NAMALWA (cell line): ENCODE data around the gene MRPS18B.

Source experiments
- DNase-seq: peaks from one replicate; pipeline ENCODE4 v3.0.0-alpha.2; 2015; ENCODE audit warnings: low spot score

MRPS18B gene

DNA sequence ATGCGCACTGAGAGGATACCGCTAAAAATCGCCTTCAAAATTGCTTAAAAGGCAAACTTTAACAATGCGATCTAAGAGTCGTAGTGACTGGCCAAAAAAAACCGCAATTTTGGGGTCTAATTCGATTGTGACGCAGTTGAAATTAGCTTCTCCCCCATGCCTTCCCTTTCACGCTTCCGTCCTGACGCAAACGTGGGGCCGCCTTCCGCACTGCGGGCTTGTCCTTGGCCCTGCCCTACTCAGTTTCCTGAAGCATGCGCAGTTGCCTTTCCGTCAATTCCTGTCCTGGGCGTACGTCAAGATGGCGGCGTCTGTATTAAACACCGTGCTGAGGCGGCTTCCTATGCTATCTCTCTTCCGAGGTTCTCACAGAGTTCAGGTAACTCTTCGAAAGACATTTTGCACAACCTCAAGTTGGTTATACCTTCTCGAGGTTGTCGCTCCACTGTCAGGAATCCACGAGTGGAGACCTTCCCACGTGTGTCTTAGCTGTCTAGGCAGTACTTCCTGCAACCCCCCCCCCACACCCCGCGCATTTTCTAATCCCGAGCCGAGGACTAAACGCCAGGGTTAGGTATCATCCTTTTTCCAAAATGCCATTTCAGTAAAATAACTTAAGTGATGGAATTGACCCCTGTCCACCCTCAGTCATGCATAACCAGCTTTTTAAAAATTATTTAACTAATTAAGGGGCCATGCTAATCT, at the start of gene MRPS18B:
Gene MRPS18B (plus strand): TSS at position 276 of the 705 bp plus-strand sequence. CDS start 26 bp downstream, at position 302.
- DNase-seq, result peak; percentile 98

DNA sequence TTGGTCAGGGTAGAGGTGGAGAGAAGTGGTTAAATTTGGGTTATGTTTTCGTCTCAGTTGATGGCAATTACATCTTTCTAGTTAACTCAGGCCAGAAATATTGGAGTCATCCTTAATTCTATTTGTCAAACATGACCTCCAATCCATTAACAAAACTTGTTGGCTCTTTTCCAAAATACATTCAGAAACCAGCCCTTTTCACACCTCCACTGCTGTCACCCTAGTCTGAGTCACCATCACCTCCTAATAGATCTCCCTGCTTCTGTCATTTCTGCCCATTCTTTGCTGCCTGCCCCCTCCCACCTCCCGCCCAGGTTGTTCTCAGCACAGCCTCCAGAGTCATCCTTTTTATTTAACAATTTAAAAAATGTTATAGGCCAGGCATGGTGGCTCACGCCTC, 49.4 kb upstream of the MRPS18B start:
- no peak for DNase-seq

DNA sequence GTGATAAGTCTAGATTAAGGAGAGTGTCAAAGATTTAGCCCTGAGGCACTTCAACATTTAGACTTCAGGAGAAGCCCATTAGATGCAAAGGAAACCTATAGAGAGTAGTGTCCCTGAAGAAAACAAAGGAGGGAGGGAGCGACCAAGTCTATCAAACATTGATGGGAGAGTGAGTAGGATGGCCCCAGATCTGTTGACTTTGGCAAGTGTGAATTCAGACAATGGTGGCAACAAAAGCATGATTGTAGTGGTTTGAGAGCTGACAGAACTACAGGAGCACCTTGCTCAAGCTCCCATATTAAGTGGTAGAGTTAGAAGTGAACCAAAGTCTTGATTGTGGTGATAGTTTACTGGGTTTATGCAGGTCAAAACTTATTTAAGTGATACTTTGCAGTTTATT, 47.4 kb upstream of the MRPS18B start:
- DNase-seq, result peak; percentile 34

DNA sequence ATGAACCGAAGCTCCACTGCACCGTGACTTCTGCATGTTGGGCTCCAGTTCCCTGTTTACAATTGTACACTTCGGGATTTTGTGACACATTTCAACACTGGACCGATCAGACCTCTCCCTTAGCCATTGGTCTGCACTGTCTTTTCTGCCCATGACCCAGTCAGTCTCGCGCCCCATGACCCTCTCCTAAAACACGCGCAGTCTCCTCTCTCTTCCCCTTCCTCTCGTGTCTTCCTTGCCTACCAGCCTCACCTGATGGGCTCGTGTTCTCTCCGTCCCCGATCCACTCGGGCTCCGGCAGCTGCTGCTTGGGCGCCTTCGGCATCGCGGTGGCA, 46.9 kb upstream of the MRPS18B start:
- no peak for DNase-seq

DNA sequence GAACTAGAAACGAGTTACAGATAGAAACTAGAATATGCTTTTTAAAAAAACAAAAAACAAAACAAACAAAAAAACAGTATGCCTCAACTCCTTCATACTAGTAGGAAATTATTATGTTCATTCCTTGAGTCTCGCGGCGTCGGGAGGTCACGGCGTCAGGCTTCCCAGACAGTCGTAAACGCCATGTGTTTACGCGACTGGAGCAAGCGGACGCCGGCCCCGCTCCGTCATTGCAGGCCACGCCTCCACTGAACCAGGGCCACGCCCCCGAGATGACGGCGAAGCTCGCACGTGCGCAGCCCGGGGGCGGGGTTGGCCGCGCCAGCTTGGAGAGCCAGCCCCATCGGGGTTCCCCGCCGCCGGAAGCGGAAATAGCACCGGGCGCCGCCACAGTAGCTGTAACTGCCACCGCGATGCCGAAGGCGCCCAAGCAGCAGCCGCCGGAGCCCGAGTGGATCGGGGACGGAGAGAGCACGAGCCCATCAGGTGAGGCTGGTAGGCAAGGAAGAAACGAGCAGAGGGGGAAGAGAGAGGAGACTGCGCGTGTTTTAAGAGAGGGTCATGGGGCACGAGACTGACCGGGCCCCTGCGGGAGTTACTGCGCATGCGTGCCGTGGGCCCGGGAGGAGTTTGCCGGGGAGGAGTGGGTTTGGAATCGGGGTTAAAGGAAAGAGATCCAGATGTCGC, 46.4 kb upstream of the MRPS18B start, which contains the start of gene ABCF1:
Gene ABCF1 (plus strand): TSS at position 368 of the 687 bp plus-strand sequence. CDS start 46 bp downstream, at position 414.
- peak; percentile 97 for DNase-seq

DNA sequence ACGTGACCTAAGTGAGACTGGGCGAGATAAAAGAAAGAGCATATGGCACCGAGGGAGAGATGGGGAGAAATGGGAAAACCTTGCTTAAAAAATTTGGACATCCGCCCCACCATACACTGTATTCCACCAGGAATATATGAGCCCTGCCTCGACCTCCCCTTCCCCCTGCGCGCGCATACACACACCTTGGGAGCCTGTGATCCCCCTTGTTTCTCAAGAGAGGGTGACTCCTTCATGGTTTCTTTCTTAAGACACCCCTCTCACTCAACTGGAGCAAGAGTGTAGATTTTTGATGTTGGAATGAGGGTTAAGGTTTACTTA, 45.9 kb upstream of the MRPS18B start:
- DNase-seq, result no peak

DNA sequence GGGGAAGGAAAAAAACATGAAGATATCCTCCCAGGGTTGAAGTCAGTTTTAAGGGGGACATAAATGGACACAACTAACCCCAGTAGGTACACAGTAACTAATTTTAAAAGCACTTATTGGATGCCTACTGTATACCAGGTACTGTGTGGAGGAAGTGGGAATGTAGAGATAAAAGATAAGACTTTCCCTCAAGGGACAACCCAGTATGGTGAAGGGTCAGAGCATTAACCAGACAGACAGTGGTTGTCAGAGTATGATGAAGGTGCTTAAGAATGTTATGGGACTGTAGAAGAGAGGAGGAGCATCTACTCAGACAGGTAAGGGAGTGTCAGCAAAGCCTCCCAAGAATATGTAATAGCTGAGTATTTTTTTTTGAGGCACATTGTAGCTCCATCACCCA, 45.5 kb upstream of the MRPS18B start:
- DNase-seq, result no peak

DNA sequence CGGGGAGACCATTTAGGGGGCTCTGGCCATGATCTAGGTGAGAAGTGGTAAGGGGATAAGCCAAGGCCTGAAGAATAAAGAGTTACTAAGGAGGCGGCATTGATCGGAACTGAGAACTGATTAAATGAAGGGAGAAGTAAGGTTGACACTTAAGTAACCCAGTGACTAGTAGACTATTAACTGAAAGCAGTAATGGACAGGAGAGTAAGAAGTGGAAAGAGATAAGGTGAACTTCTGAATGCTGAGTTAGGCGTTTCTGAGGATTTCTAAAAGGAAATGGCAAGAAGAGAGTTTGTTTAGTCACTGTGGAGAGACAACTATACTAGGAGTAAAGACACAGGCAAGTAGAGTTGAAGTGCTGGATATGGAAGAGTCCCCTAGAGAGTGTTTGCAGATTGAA, 44.5 kb upstream of the MRPS18B start:
- no peak for DNase-seq

DNA sequence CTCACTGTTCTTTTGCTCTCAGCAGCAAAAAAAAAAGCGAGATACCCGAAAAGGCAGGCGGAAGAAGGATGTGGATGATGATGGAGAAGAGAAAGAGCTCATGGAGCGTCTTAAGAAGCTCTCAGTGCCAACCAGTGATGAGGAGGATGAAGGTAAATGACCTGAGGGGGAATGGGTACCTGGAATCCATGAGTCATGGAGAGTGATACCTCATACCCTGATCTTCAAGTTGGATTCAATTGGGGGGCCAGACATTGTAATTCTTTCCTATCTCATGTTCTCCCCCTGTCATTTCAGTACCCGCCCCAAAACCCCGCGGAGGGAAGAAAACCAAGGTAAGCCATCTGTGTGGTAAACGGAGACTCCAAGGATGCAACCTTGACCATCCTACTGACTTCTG, 39.6 kb upstream of the MRPS18B start:
- no peak for DNase-seq

DNA sequence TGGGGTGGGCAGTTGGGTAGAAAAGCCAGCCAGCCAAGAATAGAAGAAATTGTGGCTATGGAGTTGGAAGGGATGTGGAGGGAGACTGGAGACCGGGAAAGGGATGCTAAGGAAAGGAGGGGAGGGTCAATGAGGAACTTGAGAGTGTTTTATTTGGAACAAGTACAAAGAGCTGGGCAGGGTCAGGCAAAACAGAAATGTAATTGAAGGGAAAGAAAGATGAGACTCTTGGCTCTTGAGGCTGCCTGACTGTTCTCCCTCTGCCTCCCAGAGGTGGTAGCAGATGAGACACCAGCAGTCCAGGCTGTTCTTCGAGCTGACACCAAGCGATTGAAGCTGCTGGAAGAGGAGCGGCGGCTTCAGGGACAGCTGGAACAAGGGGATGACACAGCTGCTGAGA, 33.7 kb upstream of the MRPS18B start:
- no peak for DNase-seq

DNA sequence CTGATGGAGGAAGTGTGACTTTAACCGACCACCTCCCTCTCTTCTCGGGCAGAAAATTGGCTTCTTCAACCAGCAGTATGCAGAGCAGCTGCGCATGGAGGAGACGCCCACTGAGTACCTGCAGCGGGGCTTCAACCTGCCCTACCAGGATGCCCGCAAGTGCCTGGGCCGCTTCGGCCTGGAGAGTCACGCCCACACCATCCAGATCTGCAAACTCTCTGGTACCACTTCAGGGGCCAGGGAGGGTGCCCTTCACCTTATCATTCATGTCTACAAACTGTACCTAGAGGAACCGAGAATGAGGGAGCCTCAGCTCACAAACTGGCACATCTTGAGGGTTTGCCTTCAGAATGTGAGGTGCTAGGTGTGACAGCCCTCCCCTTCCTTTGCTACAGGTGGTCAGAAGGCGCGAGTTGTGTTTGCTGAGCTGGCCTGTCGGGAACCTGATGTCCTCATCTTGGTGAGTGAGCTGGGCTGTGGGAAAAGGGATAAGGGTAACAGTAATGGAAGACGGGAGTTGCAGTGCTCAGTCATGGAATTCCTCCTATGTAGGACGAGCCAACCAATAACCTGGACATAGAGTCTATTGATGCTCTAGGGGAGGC, 27.8 kb upstream of the MRPS18B start:
- DNase-seq, result no peak

DNA sequence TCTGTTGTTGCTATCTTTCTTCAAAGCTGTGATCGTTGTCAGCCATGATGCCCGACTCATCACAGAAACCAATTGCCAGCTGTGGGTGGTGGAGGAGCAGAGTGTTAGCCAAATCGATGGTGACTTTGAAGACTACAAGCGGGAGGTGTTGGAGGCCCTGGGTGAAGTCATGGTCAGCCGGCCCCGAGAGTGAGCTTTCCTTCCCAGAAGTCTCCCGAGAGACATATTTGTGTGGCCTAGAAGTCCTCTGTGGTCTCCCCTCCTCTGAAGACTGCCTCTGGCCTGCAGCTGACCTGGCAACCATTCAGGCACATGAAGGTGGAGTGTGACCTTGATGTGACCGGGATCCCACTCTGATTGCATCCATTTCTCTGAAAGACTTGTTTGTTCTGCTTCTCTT, 27.1 kb upstream of the MRPS18B start:
- DNase-seq, result no peak

DNA sequence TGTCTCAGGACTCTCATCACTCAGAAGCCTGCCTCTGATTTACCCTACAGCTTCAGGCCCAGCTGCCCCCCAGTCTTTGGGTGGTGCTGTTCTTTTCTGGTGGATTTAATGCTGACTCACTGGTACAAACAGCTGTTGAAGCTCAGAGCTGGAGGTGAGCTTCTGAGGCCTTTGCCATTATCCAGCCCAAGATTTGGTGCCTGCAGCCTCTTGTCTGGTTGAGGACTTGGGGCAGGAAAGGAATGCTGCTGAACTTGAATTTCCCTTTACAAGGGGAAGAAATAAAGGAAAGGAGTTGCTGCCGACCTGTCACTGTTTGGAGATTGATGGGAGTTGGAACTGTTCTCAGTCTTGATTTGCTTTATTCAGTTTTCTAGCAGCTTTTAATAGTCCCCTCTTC, 26.6 kb upstream of the MRPS18B start:
- DNase-seq, result no peak

DNA sequence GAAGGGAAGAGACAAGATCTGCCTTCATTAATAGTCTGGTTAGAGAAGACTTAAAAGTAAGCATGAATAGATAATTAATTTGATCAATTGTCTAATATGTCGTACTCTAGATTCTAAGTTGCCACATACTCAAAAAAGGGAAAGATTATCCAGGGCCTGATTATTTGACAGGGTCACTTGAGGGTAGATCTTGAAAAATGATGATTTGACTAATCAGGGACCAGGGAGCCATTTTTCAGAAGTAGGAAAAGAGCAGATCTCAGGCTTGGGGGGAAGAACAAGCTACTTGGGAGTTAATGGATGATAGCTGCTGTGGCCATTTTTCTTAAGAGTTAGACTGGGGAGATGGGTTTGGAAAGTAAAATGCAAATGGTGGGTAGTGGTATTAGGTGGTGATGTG, 25.4 kb upstream of the MRPS18B start:
- DNase-seq, result no peak

DNA sequence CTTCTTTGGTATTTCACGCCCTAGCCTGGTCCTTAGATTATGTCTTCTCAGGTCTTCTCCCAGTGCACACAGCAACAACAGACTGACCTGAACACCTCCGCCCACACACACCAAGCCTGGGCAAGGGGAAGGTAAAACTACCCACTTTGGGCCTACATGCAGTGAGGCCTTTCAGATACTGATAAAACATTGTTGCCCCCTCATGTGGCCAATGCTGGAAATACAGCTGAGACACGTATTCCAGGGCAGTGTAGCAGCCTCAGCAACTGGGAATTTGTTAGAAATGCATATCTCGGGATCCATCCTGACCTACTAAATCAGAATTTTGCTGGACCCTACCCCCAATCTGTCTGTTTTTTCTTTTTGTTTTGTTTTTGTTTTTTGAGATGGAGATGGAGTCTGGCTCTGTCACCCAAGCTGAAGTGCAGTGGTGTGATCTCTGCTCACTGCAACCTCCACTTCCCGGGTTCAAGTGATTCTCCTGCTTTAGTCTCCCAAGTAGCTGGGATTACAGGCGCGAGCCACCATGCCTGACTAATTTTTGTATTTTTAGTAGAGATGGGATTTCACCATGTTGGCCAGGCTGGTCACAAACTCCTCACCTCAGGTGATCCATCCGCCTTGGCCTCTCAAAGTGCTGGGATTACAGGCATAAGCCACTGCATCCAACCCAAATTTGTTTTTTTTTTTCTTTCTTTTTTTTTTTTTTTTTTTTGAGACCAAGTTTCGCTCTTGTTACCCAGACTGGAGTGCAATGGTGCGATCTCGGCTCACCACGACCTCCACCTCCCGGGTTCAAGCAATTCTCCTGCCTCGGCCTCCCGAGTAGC, 20.1 kb upstream of the MRPS18B start:
- peak; percentile 91 for DNase-seq

DNA sequence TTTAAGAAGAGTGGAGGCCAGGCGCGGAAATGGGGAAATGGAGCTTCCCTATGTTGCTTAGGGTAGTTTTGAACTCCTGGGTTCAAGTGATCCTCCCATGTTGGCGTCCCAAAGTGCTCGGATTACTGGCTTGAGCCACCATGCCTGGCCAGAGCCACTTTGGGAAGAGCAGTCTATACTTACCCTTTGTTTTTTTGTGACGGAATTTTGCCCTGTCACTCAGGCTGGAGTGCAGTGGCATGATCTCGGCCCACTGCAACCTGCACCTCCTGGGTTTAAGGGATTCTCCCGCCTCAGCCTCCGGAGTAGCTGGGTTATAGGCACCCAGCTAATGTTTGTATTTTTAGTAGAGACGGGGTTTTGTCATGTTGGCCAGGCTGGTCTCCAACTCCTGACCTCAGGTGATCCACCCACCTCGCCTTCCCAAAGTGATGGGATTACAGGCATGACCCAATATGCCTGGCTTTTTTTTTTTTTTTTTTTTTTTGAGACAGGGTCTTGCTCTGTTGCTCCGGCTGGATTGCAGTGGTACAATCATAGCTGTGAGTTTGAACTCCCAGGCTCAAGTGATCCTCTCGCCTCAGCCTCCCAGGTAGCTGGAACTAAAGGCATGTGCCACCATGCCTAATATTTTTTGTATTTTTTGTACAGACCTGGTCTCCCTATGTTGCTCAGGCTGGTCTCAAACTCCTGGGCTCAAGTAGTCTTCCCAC, 18.6 kb upstream of the MRPS18B start:
- DNase-seq, result no peak

DNA sequence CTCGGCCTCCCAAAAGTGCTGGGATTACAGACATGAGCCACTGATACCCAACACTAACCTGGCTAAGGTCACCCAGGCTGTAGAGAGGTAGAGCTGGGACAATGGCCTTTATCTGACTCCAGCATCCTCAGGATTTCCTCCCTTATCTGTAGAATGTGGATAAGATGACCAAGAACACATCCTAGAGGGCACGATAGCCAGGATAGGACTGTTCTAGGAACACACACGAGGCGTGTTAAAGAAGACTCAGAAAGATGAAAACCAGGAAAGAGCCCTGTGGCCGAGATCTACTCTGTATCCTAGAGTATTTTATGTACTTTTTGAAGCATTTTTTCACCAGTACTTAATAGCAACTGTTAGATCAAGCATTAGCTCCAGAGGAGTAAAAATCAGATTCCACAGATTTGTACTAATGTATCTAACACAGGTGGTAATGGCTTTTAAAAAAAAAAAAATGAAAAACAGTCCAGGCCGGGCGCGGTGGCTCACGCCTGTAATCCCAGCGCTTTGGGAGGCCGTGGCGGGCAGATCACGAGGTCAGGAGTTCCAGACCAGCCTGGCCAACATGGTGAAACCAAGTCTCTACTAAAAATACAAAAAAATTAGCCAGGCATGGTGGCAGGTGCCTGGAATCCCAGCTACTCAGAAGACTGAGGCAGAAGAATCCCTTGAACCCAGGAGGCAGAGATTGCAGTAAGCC, 17.9 kb upstream of the MRPS18B start:
- no peak for DNase-seq

DNA sequence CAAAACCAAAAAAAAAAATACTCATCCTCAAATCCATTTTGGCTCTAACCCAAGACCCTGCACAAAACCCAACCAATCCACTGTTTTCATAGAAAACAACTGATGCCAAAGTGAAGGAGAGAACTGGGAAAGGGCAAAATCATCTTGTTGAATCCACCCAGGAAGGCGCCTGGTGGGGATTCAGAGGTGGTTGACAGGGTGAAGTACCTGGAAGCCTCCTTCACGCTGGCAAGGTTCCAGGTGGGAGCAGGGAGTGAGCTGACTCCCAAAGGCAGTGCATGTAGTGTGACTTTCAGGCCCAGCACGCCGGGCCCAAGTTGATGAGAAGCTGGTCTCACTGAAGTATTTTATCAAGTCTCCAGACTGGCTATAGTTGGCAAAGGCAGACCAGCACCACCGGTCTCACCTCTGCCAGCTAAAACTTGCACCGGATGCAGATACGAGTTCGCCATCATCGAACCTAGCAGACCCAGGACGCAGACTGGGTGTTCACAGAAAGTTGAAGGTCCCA, 17.1 kb upstream of the MRPS18B start:
- no peak for DNase-seq

DNA sequence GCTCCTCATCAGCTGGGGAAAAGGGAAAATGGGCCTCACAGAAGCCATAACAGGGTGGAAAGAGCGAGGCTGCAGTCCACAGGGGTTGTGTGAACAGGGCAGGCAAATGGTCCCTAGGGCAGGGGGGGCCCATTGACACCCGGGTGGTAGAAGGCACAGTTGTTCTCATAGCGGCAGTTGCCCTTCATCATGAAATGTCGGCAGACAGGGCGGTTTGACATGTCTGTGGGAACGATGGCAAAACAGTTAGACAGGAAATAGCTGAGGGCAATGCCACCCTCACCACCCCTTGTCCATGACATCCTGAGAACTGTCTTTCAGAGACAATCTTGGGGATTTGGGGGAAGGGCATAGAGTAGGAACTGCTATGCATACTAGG, 16.2 kb upstream of the MRPS18B start:
- DNase-seq, result no peak

DNA sequence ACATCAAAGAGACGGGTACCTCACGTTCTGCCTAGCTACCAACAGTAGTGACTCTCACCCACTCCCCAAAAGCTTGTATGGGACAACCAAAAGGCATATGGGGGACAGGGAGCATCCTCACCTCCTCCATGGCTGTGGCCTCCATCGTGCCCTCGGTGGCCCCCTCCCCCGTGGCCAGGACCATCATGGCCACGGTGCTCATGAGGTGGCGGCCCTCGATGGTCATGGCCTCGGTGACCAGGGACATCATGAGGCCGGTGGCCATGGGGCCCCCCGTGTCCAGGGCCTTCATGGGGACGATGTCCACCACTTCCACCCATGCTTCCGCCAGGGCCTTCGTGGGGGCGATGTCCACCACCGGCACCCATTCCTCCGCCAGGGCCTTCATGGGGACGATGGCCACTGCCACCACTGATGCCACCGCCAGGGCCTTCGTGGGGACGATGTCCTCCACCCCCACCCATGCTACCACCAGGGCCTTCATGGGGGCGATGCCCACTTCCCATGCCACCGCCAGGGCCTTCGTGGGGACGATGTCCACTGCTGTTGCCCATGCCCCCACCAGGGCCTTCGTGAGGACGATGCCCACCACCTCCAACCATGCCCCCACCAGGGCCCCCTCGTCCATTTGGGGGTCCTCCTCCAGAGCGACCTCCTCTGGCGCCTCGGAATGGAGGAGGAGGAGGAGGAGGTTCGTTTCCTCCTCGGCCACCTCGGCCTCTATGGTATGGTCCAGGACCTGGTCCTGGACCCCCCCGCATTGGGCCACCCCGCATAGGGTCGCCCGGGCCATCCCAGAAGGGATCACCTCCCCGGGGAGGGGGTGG, 15.6 kb upstream of the MRPS18B start:
- no peak for DNase-seq
